Loucy (cell line): Measurements from ENCODE around the gene SKAP2.

Experiments used
- CTCF ChIP-seq: fragments of 200-600 bp; sonication (generic); conservative IDR thresholded peaks from 2 replicates; pipeline ENCODE4 v1.5.1; 2014; ENCODE audit warnings: mild to moderate bottlenecking, antibody characterized with exemption, low read length
- EZH2phosphoT487 ChIP-seq: fragments of 200-600 bp; IDR thresholded peaks from 2 replicates; pipeline ENCODE4 v1.6.1; 2018; ENCODE audit warnings: antibody characterized with exemption, mild to moderate bottlenecking, moderate library complexity, borderline replicate concordance

- TF ChIP-seq CTCF: no peak
- TF ChIP-seq EZH2phosphoT487: no peak
Observed at GRCh38 chr7:26813432-26813831, 51.0 kb downstream of the SKAP2 start.
